ENCODE measurements around the gene RAB4A. TPM values are rescaled to one million over a fixed set of nuclear protein-coding genes. Genes with fewer than 3 reads are reported as not detected.

Gene RAB4A
- total and polyA plus RNA-seq, 4 donors, result 20.2 to 54.4 (median 26.5) TPM

DNA sequence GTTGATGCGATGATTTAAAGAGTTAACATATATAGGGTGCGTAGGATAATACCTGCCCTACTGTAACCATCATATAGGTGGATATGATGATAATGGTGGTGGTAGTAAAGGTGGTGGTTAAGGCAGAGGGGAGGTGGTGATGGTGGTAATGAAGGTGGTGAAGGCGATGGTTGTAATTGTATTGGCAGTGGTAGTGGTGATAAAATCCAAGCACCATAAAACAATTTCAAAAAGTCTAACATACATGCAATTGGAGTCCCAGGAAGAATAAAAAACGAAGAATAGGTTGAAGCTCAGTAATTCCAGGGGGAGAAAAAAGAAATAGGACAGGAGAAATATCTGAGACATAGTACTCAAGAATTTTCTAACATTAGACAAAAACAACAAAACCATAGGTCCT is 27.3 kb upstream of the RAB4A start:
- no peak for ATAC-seq (ENCODE audit: insufficient read depth, low FRiP score)
- TF ChIP-seq, protein P1, sequence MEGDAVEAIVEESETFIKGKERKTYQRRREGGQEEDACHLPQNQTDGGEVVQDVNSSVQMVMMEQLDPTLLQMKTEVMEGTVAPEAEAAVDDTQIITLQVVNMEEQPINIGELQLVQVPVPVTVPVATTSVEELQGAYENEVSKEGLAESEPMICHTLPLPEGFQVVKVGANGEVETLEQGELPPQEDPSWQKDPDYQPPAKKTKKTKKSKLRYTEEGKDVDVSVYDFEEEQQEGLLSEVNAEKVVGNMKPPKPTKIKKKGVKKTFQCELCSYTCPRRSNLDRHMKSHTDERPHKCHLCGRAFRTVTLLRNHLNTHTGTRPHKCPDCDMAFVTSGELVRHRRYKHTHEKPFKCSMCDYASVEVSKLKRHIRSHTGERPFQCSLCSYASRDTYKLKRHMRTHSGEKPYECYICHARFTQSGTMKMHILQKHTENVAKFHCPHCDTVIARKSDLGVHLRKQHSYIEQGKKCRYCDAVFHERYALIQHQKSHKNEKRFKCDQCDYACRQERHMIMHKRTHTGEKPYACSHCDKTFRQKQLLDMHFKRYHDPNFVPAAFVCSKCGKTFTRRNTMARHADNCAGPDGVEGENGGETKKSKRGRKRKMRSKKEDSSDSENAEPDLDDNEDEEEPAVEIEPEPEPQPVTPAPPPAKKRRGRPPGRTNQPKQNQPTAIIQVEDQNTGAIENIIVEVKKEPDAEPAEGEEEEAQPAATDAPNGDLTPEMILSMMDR (IDR thresholded peaks at IDR 0.05; ENCODE audit: control extremely low read depth, extremely low read depth), result no peak
- 92 to 93% methylated on average over 4 of the region's 4 CpGs for WGBS, 2 donors

DNA sequence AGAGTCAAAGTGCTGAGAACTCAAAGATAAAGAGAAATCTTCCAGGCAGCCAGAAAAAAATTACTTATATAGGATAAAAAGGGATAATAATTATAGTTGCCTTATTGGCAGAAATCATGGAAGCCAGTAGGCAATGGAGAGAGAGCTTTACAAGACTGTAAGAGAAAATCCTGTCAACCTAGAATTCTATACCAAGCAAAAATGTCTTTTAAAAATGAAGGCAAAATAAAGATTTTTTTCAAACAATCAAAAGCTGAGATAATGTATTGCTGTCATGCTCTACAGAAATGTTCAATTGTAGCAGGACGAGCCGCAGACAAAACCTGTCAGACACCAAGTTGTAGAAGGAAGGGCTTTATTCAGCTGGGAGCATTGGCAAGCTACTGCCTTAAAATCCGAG is 26.8 kb upstream of the RAB4A start:
- 95 to 96% methylated on average over 3 of the region's 3 CpGs for WGBS, 2 donors
- no peaks in the 10 kb centered on the region for H3K27me3 ChIP-seq (ENCODE audit: control insufficient read depth in 3 of 3, insufficient read depth in 3 of 3, low read length in 2 of 3)
- no peak overlapping the region for H3K9ac ChIP-seq (ENCODE audit: insufficient read depth in 1 of 2, low read length in 2 of 2)
- DNase-seq (no peak), ATAC-seq (ENCODE audit: insufficient read depth, low FRiP score) (no peak)
- peaks cover 0 to 6% (median 0%) of the 10 kb centered on the region in 5 donors for H3K4me1 ChIP-seq (ENCODE audit: control insufficient read depth in 5 of 5, insufficient read depth in 5 of 5, low read length in 5 of 5)
- no peak overlapping the region for H3K4me3 ChIP-seq
- TF ChIP-seq, protein P1 (IDR thresholded peaks at IDR 0.05; ENCODE audit: control extremely low read depth, extremely low read depth), result no peak
- no peak overlapping the region for H3K27ac ChIP-seq (ENCODE audit: low read depth in 1 of 2, low read length in 1 of 2)
- H3K9me3 ChIP-seq (ENCODE audit: control insufficient read depth in 4 of 4, insufficient read depth in 3 of 4, low read length in 3 of 4), result peaks cover 0 to 15% (median 4%) of the 10 kb centered on the region in 4 donors
- no peaks in the 10 kb centered on the region for H3K36me3 ChIP-seq (ENCODE audit: control insufficient read depth in 4 of 4, insufficient read depth in 4 of 4, low read length in 4 of 4)

More for the DNA sequence above, 27.3 kb upstream of the RAB4A start:
- no peaks in the 10 kb centered on the region for H3K27me3 ChIP-seq (ENCODE audit: control insufficient read depth in 3 of 3, insufficient read depth in 3 of 3, low read length in 2 of 3)
- no peak overlapping the region for H3K4me3 ChIP-seq
- H3K9me3 ChIP-seq (ENCODE audit: control insufficient read depth in 4 of 4, insufficient read depth in 3 of 4, low read length in 3 of 4), result peaks cover 0 to 15% (median 4%) of the 10 kb centered on the region in 4 donors
- DNase-seq, result no peak
- no peak overlapping the region for H3K9ac ChIP-seq (ENCODE audit: insufficient read depth in 1 of 2, low read length in 2 of 2)
- H3K27ac ChIP-seq (ENCODE audit: low read depth in 1 of 2, low read length in 1 of 2), result no peak overlapping the region
- H3K36me3 ChIP-seq (ENCODE audit: control insufficient read depth in 4 of 4, insufficient read depth in 4 of 4, low read length in 4 of 4), result no peaks in the 10 kb centered on the region
- peaks cover 0 to 1% (median 0%) of the 10 kb centered on the region in 5 donors for H3K4me1 ChIP-seq (ENCODE audit: control insufficient read depth in 5 of 5, insufficient read depth in 5 of 5, low read length in 5 of 5)

DNA sequence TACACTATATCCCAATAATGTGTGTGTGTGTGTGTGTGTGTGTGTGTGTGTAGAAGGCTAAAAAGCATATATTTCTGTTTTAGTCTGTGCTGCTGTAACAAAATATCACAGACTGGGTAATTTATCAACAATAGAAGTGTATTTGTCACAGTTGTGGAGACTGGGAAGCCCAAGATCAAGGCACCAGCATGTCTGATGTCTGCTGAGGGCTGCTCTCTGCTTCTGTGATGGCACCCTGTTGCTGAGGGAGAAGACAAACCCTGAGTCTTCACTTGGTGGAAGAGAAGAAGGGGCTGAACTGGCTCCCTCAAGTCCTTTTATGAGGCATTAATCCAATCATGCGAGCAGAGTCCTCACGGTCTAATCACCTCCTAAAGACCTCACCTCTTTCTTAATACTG is 23.0 kb upstream of the RAB4A start:
- no peaks in the 10 kb centered on the region for H3K36me3 ChIP-seq (ENCODE audit: control insufficient read depth in 4 of 4, insufficient read depth in 4 of 4, low read length in 4 of 4)
- TF ChIP-seq, protein P1 (IDR thresholded peaks at IDR 0.05; ENCODE audit: control extremely low read depth, extremely low read depth), result no peak
- 93% methylated on average over 2 of the region's 2 CpGs for WGBS, 2 donors
- no peak overlapping the region for H3K4me3 ChIP-seq
- peaks cover 0 to 10% (median 4%) of the 10 kb centered on the region in 4 donors for H3K9me3 ChIP-seq (ENCODE audit: control insufficient read depth in 4 of 4, insufficient read depth in 3 of 4, low read length in 3 of 4)
- H3K9ac ChIP-seq (ENCODE audit: insufficient read depth in 1 of 2, low read length in 2 of 2), result no peak overlapping the region
- H3K27ac ChIP-seq (ENCODE audit: low read depth in 1 of 2, low read length in 1 of 2), result no peak overlapping the region
- ATAC-seq (ENCODE audit: insufficient read depth, low FRiP score), result no peak
- no peak for DNase-seq
- H3K27me3 ChIP-seq (ENCODE audit: control insufficient read depth in 3 of 3, insufficient read depth in 3 of 3, low read length in 2 of 3), result no peaks in the 10 kb centered on the region
- H3K4me1 ChIP-seq (ENCODE audit: control insufficient read depth in 5 of 5, insufficient read depth in 5 of 5, low read length in 5 of 5), result peaks cover 0 to 6% (median 0%) of the 10 kb centered on the region in 5 donors

Data from lung (tissue), 12 donors.